ENCODE measurements around the gene S100A7A.
"Not testable (repeated sequence)": the region's sequence is repeated elsewhere in the genome, so short reads cannot be mapped to it uniquely, and the experiment has no call there.

GRCh38 chr1:153462741-153463140 lies 46.4 kb downstream of the S100A7A start:
- not testable (repeated sequence) for TF ChIP-seq POLR2A, CTCF, POLR2AphosphoS5 (IDR thresholded peaks at IDR 0.05)
